NAMALWA (cell line): ENCODE data around the gene SNX1.
A peak's percentile ranks its signal among the peaks of the same experiment; 100 is the strongest.
"Not testable (repeated sequence)": the region's sequence is repeated elsewhere in the genome, so short reads cannot be mapped to it uniquely, and the experiment has no call there.

Source experiments
- DNase-seq: peaks from one replicate; pipeline ENCODE4 v3.0.0-alpha.2; 2015; ENCODE audit warnings: low spot score

The SNX1 gene

GRCh38 chr15:64072812-64073211, 23.0 kb upstream of the SNX1 start:
- DNase-seq: no peak

- not testable (repeated sequence) for DNase-seq
Observed at GRCh38 chr15:64073496-64073895, 22.3 kb upstream of the SNX1 start.

- DNase-seq: no peak
Observed at GRCh38 chr15:64082757-64083156, 13.0 kb upstream of the SNX1 start.

GRCh38 chr15:64089543-64090280, 6.1 kb upstream of the SNX1 start:
- peak; percentile 67 for DNase-seq

GRCh38 chr15:64090527-64090926, 5.3 kb upstream of the SNX1 start:
- DNase-seq: peak; percentile 53

GRCh38 chr15:64092075-64092820, 3.5 kb upstream of the SNX1 start:
- DNase-seq: peak; percentile 67

- peak; percentile 86 for DNase-seq
Observed at GRCh38 chr15:64092864-64093626, 2.7 kb upstream of the SNX1 start.

GRCh38 chr15:64093627-64094417, 2.0 kb upstream of the SNX1 start, which contains the start of gene CIAO2A:
Gene CIAO2A, minus strand, starts transcription at chr15:64093838. Its CDS starts 70 bp downstream, at chr15:64093768.
- DNase-seq: peak; percentile 100

- DNase-seq: no peak
Observed at GRCh38 chr15:64095431-64095794, 369 bp upstream of the SNX1 start.

- peak; percentile 62 for DNase-seq
Observed at GRCh38 chr15:64096668-64097384, 1.0 kb downstream of the SNX1 start.

GRCh38 chr15:64099379-64099778, 3.6 kb downstream of the SNX1 start:
- DNase-seq: no peak

- DNase-seq: peak; percentile 19
Observed at GRCh38 chr15:64100958-64101357, 5.2 kb downstream of the SNX1 start.

GRCh38 chr15:64102497-64102896, 6.7 kb downstream of the SNX1 start:
- no peak for DNase-seq

- no peak for DNase-seq
Observed at GRCh38 chr15:64105113-64105704, 9.4 kb downstream of the SNX1 start.

GRCh38 chr15:64107337-64107736, 11.6 kb downstream of the SNX1 start:
- DNase-seq: no peak

- not testable (repeated sequence) for DNase-seq
Observed at GRCh38 chr15:64110108-64110701, 14.4 kb downstream of the SNX1 start.

GRCh38 chr15:64110950-64111678, 15.3 kb downstream of the SNX1 start:
- no peak for DNase-seq

GRCh38 chr15:64111679-64112050, 15.9 kb downstream of the SNX1 start:
- no peak for DNase-seq

- no peak for DNase-seq
Observed at GRCh38 chr15:64112073-64112772, 16.4 kb downstream of the SNX1 start.
